WTC11 (cell line): ENCODE measurements around the gene IGFBP2. TPM values are rescaled to one million over a fixed set of nuclear protein-coding genes. Genes with fewer than 3 reads are reported as not detected.

Experiments used
- ATAC-seq: fragments of 200-7000 bp; cut with Tn5 transposase; 2 replicates; pipeline ENCODE4 v1.10.0; 2021; ENCODE audit warnings: mild to moderate bottlenecking, moderate library complexity
- CTCF ChIA-PET: fragments of 300-600 bp; sonication (Branson Sonifier 250); formaldehyde crosslinking; loops from one replicate; lab custom pipeline; 2021; ENCODE audit warnings: antibody characterized with exemption; lab: Charles Lee
- POLR2A ChIA-PET: fragments of 350-600 bp; sonication (Branson Sonifier 250); formaldehyde crosslinking; loops from one replicate; lab custom pipeline; 2021; ENCODE audit warnings: antibody characterized with exemption; lab: Charles Lee
- DNase-seq: peaks from one replicate; pipeline ENCODE4 v3.0.0; 2021; ENCODE audit warnings: low spot score
- H3K27ac Mint-ChIP-seq: 2 replicates; pipeline ENCODE4 v1.8.0; 2021; ENCODE audit warnings: mixed read lengths
- H3K27me3 Mint-ChIP-seq: 2 replicates; pipeline ENCODE4 v1.8.0; 2021; ENCODE audit warnings: low read depth, mild to moderate bottlenecking, moderate library complexity, mixed read lengths
- H3K36me3 Mint-ChIP-seq: 2 replicates; pipeline ENCODE4 v1.8.0; 2021; ENCODE audit warnings: mixed read lengths
- H3K4me1 Mint-ChIP-seq: 2 replicates; pipeline ENCODE4 v1.8.0; 2022; ENCODE audit warnings: mixed read lengths
- H3K4me3 Mint-ChIP-seq: 2 replicates; pipeline ENCODE4 v1.8.0; 2021; ENCODE audit warnings: mild to moderate bottlenecking, moderate library complexity, mixed read lengths
- H3K9me3 Mint-ChIP-seq: 2 replicates; pipeline ENCODE4 v1.8.0; 2021; ENCODE audit warnings: mixed read lengths
- ATF2 ChIP-seq: sonication (generic); formaldehyde crosslinking; IDR thresholded peaks from 2 replicates; pipeline ENCODE4 v1.8.1; 2022; ENCODE audit warnings: low read depth, missing genetic modification reagents, borderline replicate concordance
- CBFB ChIP-seq: sonication (generic); formaldehyde crosslinking; IDR thresholded peaks from 2 replicates; pipeline ENCODE4 v1.8.1; 2022; ENCODE audit warnings: mild to moderate bottlenecking, low read depth, missing genetic modification reagents
- CDX4 ChIP-seq: fragments of 250-450 bp; sonication (Bioruptor Pico); IDR thresholded peaks from 2 replicates; pipeline ENCODE4 v1.9.0; 2021; ENCODE audit warnings: moderate library complexity, mild to moderate bottlenecking, inconsistent platforms, borderline replicate concordance
- E2F1 ChIP-seq: sonication (generic); formaldehyde crosslinking; IDR thresholded peaks from 2 replicates; pipeline ENCODE4 v1.8.0; 2022; ENCODE audit warnings: mild to moderate bottlenecking, missing genetic modification reagents
- ETV6 ChIP-seq: sonication (generic); formaldehyde crosslinking; IDR thresholded peaks from 2 replicates; pipeline ENCODE4 v1.8.1; 2022; ENCODE audit warnings: mild to moderate bottlenecking, missing genetic modification reagents
- FOXK1 ChIP-seq: sonication (generic); formaldehyde crosslinking; IDR thresholded peaks from 2 replicates; pipeline ENCODE4 v1.8.0; 2022; ENCODE audit warnings: mild to moderate bottlenecking, moderate library complexity, missing genetic modification reagents
- IRF2 ChIP-seq: sonication (generic); formaldehyde crosslinking; IDR thresholded peaks from 2 replicates; pipeline ENCODE4 v1.8.0; 2022; ENCODE audit warnings: low read depth, missing genetic modification reagents, borderline replicate concordance
- MAX ChIP-seq: sonication (generic); formaldehyde crosslinking; IDR thresholded peaks from 2 replicates; pipeline ENCODE4 v1.8.0; 2022; ENCODE audit warnings: mild to moderate bottlenecking, missing genetic modification reagents
- NFE2L1 ChIP-seq: sonication (generic); formaldehyde crosslinking; IDR thresholded peaks from 2 replicates; pipeline ENCODE4 v1.8.1; 2023; ENCODE audit warnings: missing genetic modification reagents
- NR2C2 ChIP-seq: sonication (generic); formaldehyde crosslinking; IDR thresholded peaks from 2 replicates; pipeline ENCODE4 v1.8.0; 2022; ENCODE audit warnings: mild to moderate bottlenecking, missing genetic modification reagents
- USF1 ChIP-seq: sonication (generic); formaldehyde crosslinking; IDR thresholded peaks from 2 replicates; pipeline ENCODE4 v1.8.0; 2022; ENCODE audit warnings: mild to moderate bottlenecking, missing genetic modification reagents
- ZBTB21 ChIP-seq: sonication (generic); formaldehyde crosslinking; IDR thresholded peaks from 2 replicates; pipeline ENCODE4 v1.8.1; 2023; ENCODE audit warnings: mild to moderate bottlenecking, missing genetic modification reagents, borderline replicate concordance
- ZNF232 ChIP-seq: sonication (generic); formaldehyde crosslinking; IDR thresholded peaks from 2 replicates; pipeline ENCODE4 v1.8.0; 2022; ENCODE audit warnings: mild to moderate bottlenecking, missing genetic modification reagents
- ZNF423 ChIP-seq: fragments of 250-450 bp; sonication (Bioruptor Pico); IDR thresholded peaks from 2 replicates; pipeline ENCODE4 v2.1.2; 2022; ENCODE audit warnings: mild to moderate bottlenecking, moderate library complexity
- ZNF532 ChIP-seq: fragments of 250-450 bp; sonication (Bioruptor Pico); IDR thresholded peaks from 2 replicates; pipeline ENCODE4 v1.9.0; 2021; ENCODE audit warnings: mild to moderate bottlenecking, borderline replicate concordance
- total RNA-seq: library from RNA; stranded (reverse); gene quantifications from 3 replicates; pipeline ENCODE4 v1.2.3, GENCODE V29; 2021
- TF ChIP-seq, protein P1 (sequence below): fragments of 250-450 bp; sonication (Bioruptor Pico); IDR thresholded peaks from 2 replicates; pipeline ENCODE4 v1.8.0; 2021; ENCODE audit warnings: mild to moderate bottlenecking
- TF ChIP-seq, protein P2 (sequence below): sonication (generic); formaldehyde crosslinking; IDR thresholded peaks from 2 replicates; pipeline ENCODE4 v1.8.1; 2023; ENCODE audit warnings: mild to moderate bottlenecking, missing genetic modification reagents, borderline replicate concordance

IGFBP2 gene
- total RNA-seq, 1 experiment from 2014 or later, result 514 TPM

GRCh38 chr2:216620786-216621185, 12.4 kb upstream of the IGFBP2 start (continued):
- TF ChIP-seq ATF2 (no peak), CDX4 (CRISPR knock-in tag) (no peak), E2F1 (CRISPR knock-in tag) (no peak), IRF2 (no peak), USF1 (no peak), ZBTB21 (no peak), MAX (CRISPR knock-in tag) (no peak), CBFB (CRISPR knock-in tag) (no peak), ZNF232 (CRISPR knock-in tag) (no peak), ETV6 (no peak), NFE2L1 (no peak)
- TF ChIP-seq, protein P1, sequence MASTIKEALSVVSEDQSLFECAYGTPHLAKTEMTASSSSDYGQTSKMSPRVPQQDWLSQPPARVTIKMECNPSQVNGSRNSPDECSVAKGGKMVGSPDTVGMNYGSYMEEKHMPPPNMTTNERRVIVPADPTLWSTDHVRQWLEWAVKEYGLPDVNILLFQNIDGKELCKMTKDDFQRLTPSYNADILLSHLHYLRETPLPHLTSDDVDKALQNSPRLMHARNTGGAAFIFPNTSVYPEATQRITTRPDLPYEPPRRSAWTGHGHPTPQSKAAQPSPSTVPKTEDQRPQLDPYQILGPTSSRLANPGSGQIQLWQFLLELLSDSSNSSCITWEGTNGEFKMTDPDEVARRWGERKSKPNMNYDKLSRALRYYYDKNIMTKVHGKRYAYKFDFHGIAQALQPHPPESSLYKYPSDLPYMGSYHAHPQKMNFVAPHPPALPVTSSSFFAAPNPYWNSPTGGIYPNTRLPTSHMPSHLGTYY, result no peak
- TF ChIP-seq, protein P2, sequence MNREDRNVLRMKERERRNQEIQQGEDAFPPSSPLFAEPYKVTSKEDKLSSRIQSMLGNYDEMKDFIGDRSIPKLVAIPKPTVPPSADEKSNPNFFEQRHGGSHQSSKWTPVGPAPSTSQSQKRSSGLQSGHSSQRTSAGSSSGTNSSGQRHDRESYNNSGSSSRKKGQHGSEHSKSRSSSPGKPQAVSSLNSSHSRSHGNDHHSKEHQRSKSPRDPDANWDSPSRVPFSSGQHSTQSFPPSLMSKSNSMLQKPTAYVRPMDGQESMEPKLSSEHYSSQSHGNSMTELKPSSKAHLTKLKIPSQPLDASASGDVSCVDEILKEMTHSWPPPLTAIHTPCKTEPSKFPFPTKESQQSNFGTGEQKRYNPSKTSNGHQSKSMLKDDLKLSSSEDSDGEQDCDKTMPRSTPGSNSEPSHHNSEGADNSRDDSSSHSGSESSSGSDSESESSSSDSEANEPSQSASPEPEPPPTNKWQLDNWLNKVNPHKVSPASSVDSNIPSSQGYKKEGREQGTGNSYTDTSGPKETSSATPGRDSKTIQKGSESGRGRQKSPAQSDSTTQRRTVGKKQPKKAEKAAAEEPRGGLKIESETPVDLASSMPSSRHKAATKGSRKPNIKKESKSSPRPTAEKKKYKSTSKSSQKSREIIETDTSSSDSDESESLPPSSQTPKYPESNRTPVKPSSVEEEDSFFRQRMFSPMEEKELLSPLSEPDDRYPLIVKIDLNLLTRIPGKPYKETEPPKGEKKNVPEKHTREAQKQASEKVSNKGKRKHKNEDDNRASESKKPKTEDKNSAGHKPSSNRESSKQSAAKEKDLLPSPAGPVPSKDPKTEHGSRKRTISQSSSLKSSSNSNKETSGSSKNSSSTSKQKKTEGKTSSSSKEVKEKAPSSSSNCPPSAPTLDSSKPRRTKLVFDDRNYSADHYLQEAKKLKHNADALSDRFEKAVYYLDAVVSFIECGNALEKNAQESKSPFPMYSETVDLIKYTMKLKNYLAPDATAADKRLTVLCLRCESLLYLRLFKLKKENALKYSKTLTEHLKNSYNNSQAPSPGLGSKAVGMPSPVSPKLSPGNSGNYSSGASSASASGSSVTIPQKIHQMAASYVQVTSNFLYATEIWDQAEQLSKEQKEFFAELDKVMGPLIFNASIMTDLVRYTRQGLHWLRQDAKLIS (CRISPR knock-in tag), result no peak
- TF ChIP-seq, all 79 proteins: peak for 0

DNA sequence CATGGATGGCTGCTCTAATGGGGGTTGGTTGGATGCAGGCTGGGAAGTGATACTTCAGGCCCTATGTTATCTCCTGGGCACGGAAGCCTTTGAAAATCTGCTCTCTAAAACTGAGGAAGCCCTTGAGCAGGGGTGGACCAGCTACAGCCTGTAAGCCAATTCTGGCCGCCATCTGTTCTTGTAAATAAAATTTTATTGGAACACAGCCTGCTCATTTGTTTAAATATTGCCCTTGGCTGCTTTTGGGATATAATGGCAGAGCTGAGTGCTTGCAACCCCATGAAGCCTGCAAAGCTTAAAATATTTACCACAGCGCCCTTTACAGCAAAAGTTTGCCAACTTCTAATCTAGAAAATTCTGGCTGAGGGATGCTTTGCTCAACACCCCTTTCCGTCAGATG, 11.9 kb upstream of the IGFBP2 start:
- Mint-ChIP-seq H3K27me3 (no peaks in the 10 kb centered on the region; the same call in 1 of the 2 replicates), H3K27ac (no peak overlapping the region), H3K4me3 (no peak overlapping the region), H3K4me1 (peaks cover 35% of the 10 kb centered on the region), H3K9me3 (peaks cover 5% of the 10 kb centered on the region)
- no peak for DNase-seq
- TF ChIP-seq ZNF423, result no peak
- TF ChIP-seq, all 79 proteins: peak for 0
- ATAC-seq, result no peak
- 0 out of 2 replicates have a peak, but pooled peaks cover 2% of the 10 kb centered on the region for H3K36me3 Mint-ChIP-seq
- POLR2A ChIA-PET, result interaction anchor here (0.7 kb wide), 1 partner anchor 51 kb away, joined by 4 read pairs; no protein-coding TSS in a partner anchor
- CTCF ChIA-PET, result interaction anchor here (2.3 to 3.2 kb wide), 2 partner anchors 31 to 102 kb away, joined by 8 to 11 read pairs; no protein-coding TSS in a partner anchor

DNA sequence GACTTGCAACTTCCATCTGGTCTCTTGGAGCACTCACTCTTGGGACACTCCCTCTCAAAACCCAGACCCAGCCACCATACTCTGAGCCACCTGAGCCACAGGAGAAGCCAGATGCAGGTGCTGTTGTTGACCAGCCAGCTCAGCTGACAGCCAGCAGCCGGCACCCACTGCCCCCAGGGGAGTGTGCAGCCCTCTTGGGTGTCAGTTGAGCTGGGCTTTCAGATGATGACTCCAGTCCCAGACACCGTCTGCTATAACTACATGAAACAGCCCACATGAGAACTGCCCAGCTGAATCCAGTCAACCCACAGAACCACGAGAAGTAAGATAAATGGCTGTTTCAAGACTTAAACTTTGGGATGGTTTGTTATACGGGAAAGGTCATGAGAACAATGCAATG, 10.7 kb upstream of the IGFBP2 start:
- ATAC-seq, result no peak
- peaks cover 35% of the 10 kb centered on the region for H3K4me1 Mint-ChIP-seq
- H3K36me3 Mint-ChIP-seq, result 0 out of 2 replicates have a peak, but pooled peaks cover 2% of the 10 kb centered on the region
- TF ChIP-seq ZNF532 (no peak), NR2C2 (CRISPR knock-in tag) (no peak), FOXK1 (CRISPR knock-in tag) (no peak)
- no peak overlapping the region for H3K27ac Mint-ChIP-seq
- POLR2A ChIA-PET, result interaction anchor here (0.7 kb wide), 1 partner anchor 17 kb away, joined by 4 read pairs; no protein-coding TSS in a partner anchor
- CTCF ChIA-PET, result interaction anchor here (2.3 kb wide), 1 partner anchor 103 kb away, joined by 8 read pairs; no protein-coding TSS in a partner anchor
- H3K4me3 Mint-ChIP-seq, result no peak overlapping the region
- H3K27me3 Mint-ChIP-seq, result no peaks in the 10 kb centered on the region; the same call in 1 of the 2 replicates
- no peak for DNase-seq
- peaks cover 5% of the 10 kb centered on the region for H3K9me3 Mint-ChIP-seq
